NCI-H345 treated with DMSO at 0.1 percent for 48 hours (cell line): Measurements from ENCODE around the gene CPA3.

ENCODE experiments used
- DNase-seq: peaks from one replicate; lab custom pipeline; 2025; ENCODE audit not compliant: unreplicated experiment; lab: John Stamatoyannopoulos, UW

CPA3 gene, protein sequence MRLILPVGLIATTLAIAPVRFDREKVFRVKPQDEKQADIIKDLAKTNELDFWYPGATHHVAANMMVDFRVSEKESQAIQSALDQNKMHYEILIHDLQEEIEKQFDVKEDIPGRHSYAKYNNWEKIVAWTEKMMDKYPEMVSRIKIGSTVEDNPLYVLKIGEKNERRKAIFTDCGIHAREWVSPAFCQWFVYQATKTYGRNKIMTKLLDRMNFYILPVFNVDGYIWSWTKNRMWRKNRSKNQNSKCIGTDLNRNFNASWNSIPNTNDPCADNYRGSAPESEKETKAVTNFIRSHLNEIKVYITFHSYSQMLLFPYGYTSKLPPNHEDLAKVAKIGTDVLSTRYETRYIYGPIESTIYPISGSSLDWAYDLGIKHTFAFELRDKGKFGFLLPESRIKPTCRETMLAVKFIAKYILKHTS

DNA sequence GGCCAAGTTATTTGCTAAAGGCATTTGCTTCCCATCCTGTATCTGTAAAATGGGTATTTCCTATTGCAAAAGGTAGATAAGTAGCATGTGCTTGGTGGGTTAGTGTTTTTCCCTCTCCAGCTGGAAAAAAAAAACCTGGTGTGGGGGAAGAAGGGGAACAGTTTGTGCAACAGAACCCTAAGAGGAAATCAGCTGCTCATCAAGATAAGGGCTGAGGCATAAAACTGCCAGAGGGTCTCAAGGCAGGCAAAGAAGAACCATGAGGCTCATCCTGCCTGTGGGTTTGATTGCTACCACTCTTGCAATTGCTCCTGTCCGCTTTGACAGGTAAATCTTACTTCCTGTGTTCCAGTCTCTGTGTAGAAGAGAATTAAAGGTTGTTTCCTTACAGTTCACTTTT lies at the start of gene CPA3:
Gene CPA3 (plus strand): TSS at position 248 of the 400 bp plus-strand sequence. CDS start 12 bp downstream, at position 260.
- DNase-seq = no peak

DNA sequence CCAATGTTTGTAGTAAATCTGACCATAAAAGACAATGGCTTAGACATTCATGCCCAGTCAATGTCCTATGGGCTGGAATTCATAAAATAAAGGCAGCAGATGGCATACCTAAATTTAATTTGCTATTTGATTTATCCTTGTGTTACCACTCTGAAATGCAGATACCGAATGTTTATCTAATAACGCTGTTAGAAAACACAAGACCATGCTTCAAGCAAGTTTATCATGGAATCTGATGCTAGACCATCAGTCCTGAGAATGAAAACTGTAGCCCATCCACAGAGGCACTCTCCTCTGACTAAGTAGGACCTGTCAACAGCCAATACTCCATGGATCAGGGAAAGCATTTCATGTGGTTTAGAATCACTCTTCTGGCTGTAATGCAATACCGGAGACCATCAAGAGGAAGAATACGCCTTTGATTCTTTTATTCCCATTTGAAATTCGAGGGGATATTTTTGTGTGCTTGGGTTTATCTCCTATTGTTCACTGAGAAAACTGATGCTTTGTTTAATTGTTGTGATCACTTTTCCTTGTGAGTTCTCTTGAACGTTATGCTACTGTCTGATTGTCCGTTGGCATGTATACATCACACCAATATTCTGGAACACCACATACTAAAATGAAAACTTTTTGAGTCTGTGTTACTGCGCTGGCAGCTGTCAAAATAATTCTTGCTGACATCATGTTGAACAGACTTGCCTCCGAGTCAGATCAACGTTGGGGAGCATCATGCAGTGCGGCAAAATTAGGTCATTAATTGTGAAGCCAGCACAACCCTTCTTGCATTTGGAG lies 49.6 kb upstream of the CPA3 start:
- no peak for DNase-seq

DNA sequence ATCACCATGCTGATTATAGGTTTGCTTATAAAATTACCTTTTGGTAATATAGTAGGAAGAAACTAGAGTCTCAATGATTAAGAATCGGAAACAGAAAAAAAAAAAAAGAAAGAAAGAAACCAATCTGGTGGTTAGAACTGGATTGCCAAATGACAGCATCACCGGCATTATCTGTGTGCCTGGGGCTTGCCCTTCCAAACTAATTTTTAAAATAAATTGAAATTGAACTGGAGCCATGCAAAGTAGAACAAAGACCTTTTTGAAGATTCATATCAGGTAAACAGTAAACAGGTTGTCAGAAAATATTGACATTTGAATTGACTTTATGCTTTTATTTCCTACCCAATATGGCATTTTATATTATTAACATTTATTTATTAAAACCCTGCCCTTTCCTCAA lies 48.7 kb upstream of the CPA3 start:
- no peak for DNase-seq

DNA sequence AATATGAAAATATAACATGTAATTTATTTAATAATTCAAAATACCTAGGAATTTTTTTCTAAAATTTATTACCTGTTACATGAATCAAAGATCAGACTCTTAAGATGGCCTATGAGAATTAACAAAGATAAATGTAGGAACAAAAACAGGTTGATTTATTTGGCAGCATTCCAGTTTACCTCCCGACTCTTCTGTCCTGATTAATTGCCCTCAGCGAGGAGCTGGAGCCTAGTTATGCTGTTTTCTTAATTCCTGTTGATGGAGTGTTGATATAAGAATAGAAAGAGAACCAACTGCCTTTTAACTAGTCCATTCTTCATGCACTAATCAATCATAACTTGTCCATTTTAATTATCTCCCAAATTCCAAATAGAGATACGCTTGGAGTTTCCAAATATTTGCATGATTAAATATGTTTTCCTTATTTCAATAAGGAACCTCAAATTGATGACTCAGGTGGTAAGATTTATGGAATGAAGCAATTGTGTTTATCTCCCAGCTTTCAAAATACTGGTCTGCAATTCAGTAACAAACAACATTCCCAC lies 48.0 kb upstream of the CPA3 start:
- no peak for DNase-seq

DNA sequence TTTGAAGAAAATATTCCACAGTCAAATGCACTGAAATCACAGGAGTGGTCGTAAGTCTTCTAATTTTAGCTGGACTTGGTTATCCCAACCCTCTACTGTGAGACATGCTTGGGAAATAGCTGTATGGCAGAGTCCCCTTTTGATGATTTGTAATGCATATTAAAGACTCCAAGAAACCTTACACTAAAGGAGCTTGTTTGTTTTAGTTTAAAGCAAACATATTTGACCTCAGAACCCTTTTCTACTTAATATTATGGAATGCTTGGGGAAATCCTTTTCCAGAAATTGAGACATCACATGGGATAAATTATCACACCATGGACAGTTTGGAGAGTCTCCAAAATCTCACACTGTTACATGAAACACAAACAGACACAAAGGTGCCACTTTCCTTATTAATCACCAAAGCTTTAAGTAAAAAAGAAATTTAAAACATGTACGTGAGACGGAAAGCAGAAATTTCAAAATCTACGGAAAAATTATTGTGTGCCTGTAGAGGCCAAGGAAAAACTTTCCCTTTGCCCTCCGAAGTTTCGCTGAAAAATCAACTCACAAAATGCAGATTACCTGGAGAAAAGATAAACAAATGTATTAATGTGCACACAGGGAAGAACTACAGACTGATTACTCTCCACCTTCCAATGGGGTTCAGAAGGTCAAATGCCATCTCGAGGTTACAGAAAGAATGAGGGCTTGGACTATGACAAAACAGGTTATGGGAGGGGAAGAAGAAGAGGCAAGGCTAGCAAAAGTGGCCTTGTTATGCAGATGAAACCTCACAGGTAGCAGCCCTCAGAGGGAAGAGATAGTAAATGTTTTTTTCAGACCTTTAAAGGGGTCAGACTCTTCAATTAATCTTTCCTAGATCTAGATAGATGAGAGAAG lies 44.5 kb upstream of the CPA3 start:
- DNase-seq = no peak

DNA sequence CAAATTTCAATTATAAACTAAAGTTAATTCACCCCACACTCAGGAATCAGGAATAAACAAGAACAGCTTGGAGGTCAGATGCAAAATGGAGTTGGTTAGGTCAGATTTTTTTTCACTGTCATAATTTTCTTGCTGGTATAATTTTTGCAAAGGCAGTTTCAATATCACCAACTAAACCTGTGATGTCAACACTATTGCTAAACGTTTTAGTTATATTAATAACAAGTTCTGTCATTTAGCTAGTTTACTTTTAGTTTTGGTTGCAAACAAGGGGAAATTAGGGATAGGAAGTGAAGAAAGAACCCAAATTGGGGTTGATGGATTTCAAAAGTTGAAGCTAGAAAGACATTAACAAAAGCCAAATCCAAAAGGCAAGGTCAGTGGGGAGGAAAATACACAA lies 42.1 kb upstream of the CPA3 start:
- DNase-seq = no peak

DNA sequence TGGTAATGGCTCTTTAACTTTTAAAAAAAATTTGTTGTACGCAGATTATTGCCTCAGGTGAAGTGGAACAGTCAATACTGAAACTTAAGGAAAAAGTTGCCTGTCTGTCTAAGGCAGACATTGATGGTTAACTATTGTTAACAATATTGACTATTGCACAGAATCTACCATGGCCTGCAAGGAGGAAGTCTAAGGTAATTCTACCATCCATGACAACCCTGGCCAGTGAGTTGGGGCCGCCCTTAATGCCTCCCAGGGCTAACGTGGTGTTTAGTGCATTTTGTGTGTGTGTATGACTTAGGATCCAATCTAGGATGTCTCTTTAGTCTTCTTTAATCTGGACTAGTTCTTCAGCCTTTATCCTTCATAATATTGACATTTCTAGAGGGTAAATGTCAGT lies 39.6 kb upstream of the CPA3 start:
- DNase-seq = no peak

DNA sequence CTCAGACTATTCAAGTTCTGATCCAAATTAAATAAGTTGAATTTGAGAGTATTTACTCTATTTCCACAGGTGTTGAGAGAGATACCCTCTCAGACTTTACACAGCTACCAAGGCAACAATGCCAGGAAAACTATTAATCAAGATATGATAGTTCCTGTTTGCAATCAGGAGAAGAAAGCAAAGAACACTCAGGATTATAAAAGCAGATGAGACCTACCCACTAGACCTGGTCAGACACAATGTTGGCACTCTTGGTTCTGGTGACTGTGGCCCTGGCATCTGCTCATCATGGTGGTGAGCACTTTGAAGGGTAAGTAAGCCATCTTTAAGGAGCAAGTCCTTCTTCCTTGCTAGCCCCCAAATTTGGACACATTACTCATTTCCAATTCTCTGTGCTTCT lies 37.5 kb upstream of the CPA3 start, which contains the start of gene CPB1:
Gene CPB1 (plus strand): TSS at position 227 of the 400 bp plus-strand sequence. CDS start 13 bp downstream, at position 240.
- no peak for DNase-seq

DNA sequence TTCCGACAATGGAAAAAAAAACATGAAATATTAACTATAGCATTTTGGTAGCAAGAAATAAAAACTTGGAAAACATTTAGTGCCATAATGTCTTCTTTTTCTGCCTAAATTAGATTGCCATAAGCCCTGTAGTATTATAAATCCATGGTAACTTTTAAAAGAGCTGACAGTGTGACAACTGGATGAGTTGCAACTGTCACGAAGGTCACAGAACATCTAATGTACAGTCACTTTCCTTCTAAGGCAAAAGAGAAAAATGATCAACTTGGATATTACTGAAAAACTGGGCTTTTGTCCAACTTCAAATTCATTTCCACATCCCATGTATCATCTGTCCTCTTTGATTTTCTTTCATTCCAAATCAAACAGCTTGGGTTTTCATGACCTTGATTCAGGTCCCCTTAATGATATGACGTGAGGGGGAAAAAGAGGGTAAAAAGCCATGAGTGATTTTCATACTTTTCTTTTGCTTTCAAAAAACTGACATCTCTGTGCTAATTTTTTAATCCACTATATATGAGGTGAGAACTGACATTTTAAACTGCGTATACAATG lies 36.9 kb upstream of the CPA3 start:
- no peak for DNase-seq

DNA sequence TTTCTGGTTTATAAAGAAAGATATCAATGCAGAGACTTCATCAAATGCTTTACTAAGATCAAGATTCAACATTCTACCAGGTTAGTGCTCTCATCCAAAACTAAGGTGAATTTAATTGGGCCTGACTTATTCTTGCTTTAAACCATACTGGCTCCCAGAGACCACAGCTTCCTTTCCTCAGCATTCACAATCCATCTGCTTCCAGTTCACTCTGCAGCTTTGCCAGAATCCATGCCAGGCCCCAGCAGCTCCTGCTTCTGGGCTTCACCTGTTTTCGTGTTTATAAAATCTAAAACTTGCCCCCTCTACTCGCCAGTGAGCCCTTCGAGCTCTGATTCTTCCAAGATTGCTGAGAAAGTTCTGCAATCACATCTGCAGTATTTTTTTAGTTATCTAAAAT lies 35.2 kb upstream of the CPA3 start:
- no peak for DNase-seq

DNA sequence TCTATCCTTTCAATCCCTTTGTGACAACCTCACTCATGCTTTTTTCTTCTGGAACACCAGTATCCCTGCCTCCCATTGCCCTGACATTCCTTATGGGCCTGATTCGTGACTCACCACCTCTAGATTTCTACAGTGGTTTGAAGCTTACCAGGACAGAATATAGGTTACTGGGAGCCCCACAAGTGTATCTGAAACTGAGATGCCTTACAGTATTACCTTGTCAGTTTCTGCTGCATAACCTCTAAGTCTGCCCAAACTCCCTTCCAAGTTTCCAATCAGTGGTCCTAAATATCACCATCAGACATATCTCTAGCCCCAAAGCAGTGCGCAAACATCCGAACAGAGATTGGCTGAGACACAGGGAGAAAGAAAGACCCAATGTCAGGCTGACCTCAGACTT lies 31.9 kb upstream of the CPA3 start:
- no peak for DNase-seq

DNA sequence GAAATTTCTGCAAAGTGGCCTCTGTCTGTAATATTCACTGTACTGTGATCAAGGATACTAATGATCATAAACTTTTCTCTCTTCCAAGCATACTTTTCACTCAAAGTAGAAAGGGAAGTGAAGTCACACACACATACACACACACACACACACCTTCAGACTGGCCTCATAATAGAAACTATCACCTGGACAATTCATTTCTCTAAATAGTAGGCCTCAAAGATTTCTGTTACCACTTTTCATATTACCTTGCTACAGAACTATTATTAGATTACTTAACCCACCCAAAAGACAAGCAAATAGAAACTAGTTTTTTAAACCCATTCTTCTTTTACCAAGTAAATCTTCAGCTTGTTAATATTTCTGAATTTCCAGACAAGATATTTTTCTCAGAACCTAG lies 25.3 kb upstream of the CPA3 start:
- no peak for DNase-seq

DNA sequence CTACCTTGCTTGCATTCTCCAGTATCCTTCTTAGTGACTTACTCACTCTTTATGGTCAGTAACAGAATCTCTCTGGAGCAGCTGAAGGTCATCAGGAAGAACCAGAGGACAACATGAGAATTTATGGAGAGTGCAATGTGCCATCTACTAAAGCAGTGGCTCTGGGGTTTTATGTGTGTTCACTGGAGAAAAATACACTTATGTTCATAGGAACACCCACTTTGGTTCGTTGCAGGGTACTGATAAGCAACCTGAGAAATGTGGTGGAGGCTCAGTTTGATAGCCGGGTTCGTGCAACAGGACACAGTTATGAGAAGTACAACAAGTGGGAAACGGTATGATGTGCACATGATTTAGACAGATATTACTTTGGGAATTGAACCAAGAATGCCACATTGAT lies 24.6 kb upstream of the CPA3 start:
- no peak for DNase-seq

DNA sequence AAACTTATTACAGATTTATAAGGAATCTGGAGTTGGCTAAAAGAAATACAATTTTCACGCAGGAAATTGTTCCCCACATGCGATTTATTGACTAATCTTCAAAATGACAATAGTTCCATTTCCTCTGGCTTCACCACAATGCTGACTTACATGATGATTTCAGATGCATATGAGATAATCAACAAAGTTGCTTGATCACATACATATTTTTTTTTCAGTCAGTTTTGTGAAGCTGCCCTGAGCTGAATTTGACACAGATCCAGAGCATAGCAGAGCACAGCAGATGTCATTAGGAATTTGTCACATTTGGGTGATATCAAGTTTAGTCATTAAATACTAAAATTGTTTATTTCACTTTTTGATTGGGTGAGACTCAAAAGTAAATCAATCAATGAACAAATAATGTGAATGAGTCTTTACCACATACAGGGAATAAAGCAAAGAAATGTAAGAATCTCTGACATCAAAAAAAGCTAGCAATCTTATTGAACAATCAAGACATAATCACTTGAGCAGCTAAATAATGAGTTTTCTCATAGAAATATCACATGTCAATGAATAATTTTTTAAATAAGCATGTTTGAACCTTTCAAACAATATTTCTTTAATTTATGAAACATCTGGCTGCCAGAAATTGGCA lies 19.2 kb upstream of the CPA3 start:
- DNase-seq = no peak

DNA sequence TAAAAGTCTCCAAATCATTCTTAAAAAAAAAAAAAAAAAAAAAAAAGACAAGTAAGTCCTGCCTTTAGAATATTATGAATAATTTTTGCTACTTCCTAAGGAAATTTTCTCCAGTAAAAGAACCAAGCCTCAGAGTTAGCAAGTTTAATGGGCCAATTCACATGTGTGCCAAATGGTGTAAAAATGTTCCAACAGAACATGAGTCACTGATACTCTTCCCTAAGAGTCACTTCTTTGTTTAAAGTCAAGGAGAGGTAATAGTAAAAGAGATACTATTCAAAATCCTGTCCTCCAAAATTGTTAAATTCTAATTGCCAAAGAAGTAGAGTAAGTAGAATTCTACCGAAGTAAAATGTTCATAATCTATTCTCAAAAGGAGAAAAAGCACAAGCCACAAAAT lies 17.7 kb upstream of the CPA3 start:
- no peak for DNase-seq

DNA sequence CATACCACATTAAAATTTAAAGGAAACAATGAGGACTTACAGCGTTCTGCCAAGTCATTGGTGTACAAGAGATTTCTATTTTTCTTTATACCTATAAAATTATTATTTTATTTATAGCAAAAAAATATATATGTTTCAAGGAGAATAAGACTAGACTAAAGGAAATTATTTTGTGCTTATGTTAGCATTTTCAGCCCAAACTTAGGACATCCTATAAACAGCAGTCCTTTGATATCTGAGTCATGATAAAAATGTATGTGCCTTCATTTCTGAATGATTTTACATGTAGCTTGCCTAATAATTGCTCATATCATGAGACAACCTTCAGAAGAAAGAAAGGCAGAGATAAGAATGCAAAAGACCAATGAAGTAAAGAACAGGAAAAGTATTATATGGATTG lies 16.7 kb upstream of the CPA3 start:
- no peak for DNase-seq

DNA sequence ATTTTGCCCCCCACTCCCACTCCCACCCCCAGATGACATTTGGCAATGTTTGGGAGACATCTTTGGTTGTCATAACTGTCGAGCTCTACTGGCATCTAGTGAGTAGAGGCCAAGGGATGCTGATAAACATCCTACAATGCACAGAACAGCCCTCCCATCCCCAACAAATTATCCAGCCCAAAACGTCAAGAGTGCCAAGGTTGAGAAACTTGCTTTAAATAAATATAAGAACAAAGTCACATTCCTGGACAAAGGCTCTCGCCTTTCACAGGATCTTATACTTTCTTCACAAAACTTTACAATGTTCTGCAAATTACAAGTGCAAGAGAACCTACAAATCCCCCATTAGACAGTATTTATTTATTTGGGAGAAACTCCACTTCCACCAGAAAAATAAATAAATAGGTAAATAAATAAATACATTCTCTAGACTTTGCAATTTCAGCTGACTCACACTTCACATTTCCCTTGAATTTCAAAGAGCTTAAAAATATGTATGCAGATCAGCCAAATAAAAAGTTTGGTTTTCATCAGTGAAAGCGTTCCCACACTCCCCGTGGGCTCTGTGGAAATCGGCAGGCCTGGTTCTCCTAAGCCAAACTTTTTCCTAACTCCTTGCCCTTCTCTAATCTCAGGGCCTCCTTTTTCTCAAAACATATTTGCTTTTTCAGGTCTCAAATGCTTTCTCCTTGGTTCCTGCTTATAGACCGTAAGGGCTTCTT lies 12.7 kb upstream of the CPA3 start:
- no peak for DNase-seq

DNA sequence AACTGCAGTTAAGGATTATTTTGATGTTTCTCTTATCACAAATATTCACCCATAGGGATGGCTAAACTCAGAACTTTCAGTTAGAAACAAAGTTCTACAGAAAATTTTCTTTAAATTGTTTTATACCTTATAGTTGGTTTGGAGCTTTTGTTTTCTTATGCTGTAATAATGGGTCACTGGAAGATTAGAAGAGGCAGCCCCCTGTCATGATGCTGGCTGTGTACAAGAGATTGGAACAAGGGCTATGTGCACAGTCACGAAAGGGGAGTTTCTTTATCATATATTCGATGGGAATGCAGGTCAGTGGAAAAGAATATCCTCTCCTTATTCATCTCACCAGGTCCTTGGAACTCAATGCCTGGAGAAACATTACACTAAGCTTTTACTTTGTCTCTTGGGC lies 12.0 kb upstream of the CPA3 start:
- no peak for DNase-seq

DNA sequence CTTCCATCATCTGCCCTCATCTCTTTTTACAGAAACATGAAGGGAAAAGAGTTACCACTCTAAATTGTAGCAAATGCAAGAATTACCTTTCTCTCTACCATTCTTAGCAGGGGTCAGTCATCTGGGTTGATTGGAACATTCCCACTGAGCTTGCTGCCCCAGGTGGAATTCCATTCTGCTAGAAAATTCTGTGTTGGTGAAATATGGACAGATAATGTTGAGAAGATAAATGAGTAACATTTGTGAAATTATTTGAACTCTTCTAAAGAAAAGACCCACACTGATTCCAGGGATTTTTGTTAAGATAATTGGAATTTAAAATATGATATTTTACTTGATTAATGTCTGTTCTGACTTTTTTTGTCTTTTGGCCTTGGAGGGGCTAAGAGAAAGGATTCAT lies 11.0 kb upstream of the CPA3 start:
- no peak for DNase-seq

DNA sequence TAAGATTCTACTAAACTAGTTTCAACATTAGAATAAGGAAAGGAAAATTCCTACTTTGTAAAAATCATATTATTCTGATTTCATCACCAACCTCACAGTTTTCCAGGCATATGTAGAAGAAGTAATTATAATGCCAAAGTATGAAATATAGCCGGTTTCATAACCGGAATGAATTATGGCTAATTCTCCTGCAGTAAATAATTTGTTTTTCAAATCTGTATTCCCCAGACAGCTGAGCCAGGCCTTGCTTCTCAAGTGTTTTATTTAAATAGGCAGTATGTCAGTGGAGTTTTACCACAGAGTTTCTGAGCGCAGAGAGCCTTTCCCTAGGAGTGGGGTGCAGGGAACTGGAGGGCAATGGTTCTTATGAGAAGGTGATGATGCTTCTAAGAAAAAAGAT lies 8.7 kb upstream of the CPA3 start:
- no peak for DNase-seq
